ENCODE measurements around the gene ADAM10.

The ADAM10 gene

DNA sequence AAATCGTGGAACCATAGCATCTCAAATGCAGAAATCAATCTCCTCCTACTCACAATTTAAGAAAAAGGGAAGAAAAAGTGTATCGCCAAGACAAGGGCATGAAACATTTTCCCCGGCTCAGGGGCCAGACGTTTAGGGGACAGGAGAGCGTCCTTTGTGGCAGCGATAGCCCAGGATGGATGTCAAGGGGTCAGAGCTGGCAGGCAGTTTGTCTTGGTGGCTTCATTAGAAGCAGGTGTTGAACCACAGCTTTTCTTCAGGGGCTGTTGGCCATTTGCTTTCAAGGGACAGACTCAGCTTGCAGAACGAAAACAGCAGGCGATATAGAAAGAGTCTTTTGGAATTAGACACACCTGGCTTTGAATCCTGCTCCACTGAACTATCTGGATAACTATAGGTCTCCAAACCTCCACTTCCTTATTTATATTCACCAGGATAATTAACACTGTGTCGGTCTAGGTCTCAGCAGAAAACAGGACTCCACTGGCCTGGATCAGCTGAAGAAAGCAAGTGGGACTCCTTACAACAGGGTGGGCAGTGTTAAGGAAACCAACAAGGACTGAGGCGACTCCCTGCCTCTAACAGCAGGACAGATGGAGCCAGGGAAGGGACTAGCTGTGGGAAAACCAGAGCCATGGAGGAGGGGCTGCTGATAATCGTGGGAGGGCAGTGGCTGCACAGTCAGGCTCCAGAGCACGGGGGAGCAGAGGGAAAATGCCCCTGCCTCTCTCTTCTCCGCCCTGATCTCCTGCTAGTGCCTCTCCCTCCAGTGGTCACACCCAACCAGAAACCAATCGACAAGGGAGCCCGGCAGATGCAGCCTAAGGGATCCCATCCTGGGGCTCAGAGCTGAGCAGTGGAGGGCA, 194.1 kb downstream of the ADAM10 start:
- DNase-seq (ENCODE audit: low read depth in 1 of 2, low spot score in 1 of 2) = no peak
- Histone ChIP-seq H3K4me3 (replicated peaks; ENCODE audit: insufficient read depth, low read length) (no peak overlapping the region), H3K27me3 (ENCODE audit: insufficient read depth, poor library complexity, severe bottlenecking) (no peaks in the 10 kb centered on the region), H3K27ac (replicated peaks) (no peak overlapping the region)
- TF ChIP-seq, protein P1, sequence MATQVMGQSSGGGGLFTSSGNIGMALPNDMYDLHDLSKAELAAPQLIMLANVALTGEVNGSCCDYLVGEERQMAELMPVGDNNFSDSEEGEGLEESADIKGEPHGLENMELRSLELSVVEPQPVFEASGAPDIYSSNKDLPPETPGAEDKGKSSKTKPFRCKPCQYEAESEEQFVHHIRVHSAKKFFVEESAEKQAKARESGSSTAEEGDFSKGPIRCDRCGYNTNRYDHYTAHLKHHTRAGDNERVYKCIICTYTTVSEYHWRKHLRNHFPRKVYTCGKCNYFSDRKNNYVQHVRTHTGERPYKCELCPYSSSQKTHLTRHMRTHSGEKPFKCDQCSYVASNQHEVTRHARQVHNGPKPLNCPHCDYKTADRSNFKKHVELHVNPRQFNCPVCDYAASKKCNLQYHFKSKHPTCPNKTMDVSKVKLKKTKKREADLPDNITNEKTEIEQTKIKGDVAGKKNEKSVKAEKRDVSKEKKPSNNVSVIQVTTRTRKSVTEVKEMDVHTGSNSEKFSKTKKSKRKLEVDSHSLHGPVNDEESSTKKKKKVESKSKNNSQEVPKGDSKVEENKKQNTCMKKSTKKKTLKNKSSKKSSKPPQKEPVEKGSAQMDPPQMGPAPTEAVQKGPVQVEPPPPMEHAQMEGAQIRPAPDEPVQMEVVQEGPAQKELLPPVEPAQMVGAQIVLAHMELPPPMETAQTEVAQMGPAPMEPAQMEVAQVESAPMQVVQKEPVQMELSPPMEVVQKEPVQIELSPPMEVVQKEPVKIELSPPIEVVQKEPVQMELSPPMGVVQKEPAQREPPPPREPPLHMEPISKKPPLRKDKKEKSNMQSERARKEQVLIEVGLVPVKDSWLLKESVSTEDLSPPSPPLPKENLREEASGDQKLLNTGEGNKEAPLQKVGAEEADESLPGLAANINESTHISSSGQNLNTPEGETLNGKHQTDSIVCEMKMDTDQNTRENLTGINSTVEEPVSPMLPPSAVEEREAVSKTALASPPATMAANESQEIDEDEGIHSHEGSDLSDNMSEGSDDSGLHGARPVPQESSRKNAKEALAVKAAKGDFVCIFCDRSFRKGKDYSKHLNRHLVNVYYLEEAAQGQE (IDR thresholded peaks at IDR 0.05; ENCODE audit: insufficient replicate concordance, low read depth) = no peak
- TF ChIP-seq SPI1 (IDR thresholded peaks at IDR 0.05; ENCODE audit: borderline replicate concordance, low read depth) (no peak), GABPA (IDR thresholded peaks at IDR 0.05; ENCODE audit: low read depth) (no peak), CTCF (IDR thresholded peaks at IDR 0.05; ENCODE audit: insufficient read depth, low read length) (no peak), POLR2AphosphoS5 (IDR thresholded peaks at IDR 0.05; ENCODE audit: low read depth) (no peak)

DNA sequence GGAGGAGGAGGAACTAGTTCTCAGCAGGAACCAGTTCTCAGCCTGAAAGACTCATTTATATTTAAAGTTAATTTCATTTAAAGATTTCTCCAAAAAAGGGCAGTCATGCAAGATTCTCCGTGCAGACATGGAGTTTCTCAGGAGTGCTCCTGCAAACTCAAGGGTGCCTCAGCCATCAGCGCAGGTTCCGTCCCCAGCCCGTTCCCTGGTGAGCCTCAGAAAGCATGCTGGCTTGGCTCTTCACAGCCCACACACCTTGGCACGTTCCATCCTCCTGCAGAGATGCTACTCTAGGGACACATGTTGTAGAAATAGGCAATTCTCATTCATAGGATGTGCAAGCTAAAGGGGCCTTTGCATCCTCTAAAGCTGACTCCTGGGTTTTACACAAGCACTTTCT, 194.7 kb downstream of the ADAM10 start:
- Histone ChIP-seq H3K4me3 (replicated peaks; ENCODE audit: insufficient read depth, low read length) (no peak overlapping the region), H3K27ac (replicated peaks) (no peak overlapping the region), H3K27me3 (ENCODE audit: insufficient read depth, poor library complexity, severe bottlenecking) (no peaks in the 10 kb centered on the region)
- no peak for DNase-seq (ENCODE audit: low read depth in 1 of 2, low spot score in 1 of 2)
- TF ChIP-seq SPI1 (IDR thresholded peaks at IDR 0.05; ENCODE audit: borderline replicate concordance, low read depth) (no peak), CTCF (IDR thresholded peaks at IDR 0.05; ENCODE audit: insufficient read depth, low read length) (no peak), GABPA (IDR thresholded peaks at IDR 0.05; ENCODE audit: low read depth) (no peak), POLR2AphosphoS5 (IDR thresholded peaks at IDR 0.05; ENCODE audit: low read depth) (no peak)
- TF ChIP-seq, protein P1 (IDR thresholded peaks at IDR 0.05; ENCODE audit: insufficient replicate concordance, low read depth) = no peak

DNA sequence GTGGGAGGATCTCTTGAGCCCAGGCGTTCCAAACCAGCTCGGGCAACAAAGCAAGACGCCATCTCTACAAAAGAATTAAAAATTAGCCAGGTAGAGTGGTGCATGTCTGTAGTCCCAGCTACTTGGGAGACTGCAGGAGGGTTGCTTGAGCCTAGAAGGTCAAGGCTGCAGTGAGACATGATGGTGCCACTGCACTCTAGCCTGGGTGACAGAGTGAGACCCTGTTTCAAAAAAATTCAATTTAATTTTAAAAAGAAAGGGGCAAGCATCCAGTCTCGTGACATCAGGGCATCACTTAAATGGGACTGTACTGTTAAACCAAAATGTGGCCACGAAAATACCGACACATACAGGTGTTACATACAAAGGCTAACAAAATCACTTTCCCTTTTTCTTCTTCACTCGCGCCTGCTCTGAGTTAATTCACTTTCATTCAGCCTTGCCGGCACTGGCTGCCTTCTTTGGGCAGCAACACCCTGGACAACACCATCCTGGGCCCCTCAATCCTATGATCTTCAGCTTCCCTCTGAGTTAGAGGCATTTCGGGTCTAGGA, 196.1 kb downstream of the ADAM10 start:
- H3K4me3 ChIP-seq (replicated peaks; ENCODE audit: insufficient read depth, low read length) = no peak overlapping the region
- TF ChIP-seq CTCF (IDR thresholded peaks at IDR 0.05; ENCODE audit: insufficient read depth, low read length) (no peak), GABPA (IDR thresholded peaks at IDR 0.05; ENCODE audit: low read depth) (no peak), SPI1 (IDR thresholded peaks at IDR 0.05; ENCODE audit: borderline replicate concordance, low read depth) (no peak), POLR2AphosphoS5 (IDR thresholded peaks at IDR 0.05; ENCODE audit: low read depth) (no peak)
- TF ChIP-seq, protein P1 (IDR thresholded peaks at IDR 0.05; ENCODE audit: insufficient replicate concordance, low read depth) = no peak
- no peak for DNase-seq (ENCODE audit: low read depth in 1 of 2, low spot score in 1 of 2)
- H3K27ac ChIP-seq (replicated peaks) = no peak overlapping the region
- H3K27me3 ChIP-seq (ENCODE audit: insufficient read depth, poor library complexity, severe bottlenecking) = no peaks in the 10 kb centered on the region

All from HL-60 (cell line).